Measurements from ENCODE around the gene NRXN3.

The NRXN3 gene

DNA sequence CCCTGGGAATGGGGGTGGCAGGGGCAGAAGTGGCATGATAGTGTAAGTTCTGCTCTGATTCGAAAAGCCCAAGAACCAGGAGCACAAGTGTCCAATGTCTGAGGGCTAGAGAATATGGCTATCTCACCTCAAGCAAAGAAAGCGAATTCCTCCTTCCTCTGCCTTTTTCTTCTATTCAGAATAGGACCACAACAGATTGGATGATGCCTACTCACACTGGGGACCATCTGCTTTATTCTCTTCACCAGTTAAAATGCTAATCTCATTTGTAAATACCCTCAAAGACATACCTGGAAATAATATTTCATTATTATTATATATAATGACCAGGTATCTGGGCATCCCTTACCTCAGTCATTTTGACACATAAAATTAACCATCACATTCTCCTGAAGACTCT lies 808.7 kb downstream of the NRXN3 start:
- TF ChIP-seq, protein P1, sequence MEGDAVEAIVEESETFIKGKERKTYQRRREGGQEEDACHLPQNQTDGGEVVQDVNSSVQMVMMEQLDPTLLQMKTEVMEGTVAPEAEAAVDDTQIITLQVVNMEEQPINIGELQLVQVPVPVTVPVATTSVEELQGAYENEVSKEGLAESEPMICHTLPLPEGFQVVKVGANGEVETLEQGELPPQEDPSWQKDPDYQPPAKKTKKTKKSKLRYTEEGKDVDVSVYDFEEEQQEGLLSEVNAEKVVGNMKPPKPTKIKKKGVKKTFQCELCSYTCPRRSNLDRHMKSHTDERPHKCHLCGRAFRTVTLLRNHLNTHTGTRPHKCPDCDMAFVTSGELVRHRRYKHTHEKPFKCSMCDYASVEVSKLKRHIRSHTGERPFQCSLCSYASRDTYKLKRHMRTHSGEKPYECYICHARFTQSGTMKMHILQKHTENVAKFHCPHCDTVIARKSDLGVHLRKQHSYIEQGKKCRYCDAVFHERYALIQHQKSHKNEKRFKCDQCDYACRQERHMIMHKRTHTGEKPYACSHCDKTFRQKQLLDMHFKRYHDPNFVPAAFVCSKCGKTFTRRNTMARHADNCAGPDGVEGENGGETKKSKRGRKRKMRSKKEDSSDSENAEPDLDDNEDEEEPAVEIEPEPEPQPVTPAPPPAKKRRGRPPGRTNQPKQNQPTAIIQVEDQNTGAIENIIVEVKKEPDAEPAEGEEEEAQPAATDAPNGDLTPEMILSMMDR (IDR thresholded peaks at IDR 0.05; ENCODE audit: borderline replicate concordance, insufficient read depth, low read depth, low read length) = no peak
- no peak overlapping the region for H3K4me3 ChIP-seq (ENCODE audit: low read depth, low read length)

DNA sequence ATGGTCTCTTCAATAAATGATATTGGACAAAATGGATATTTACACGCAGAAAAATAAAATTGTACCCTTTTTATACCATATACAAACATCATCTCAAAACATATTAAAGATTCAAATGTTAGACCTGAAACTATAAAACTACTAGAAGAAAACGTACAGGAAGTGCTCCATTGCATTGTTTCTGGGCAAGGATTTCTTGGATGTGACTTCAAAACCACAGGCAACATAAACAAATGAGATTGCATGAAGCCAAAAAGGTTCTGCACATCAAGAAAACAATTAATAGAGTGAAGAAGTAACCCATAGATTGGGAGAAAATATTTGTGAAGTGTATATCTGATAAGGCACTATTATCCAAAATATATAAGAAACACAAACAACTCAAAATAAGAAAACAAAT lies 812.4 kb downstream of the NRXN3 start:
- TF ChIP-seq, protein P1 (IDR thresholded peaks at IDR 0.05; ENCODE audit: borderline replicate concordance, insufficient read depth, low read depth, low read length) = no peak
- no peak overlapping the region for H3K4me3 ChIP-seq (ENCODE audit: low read depth, low read length)

DNA sequence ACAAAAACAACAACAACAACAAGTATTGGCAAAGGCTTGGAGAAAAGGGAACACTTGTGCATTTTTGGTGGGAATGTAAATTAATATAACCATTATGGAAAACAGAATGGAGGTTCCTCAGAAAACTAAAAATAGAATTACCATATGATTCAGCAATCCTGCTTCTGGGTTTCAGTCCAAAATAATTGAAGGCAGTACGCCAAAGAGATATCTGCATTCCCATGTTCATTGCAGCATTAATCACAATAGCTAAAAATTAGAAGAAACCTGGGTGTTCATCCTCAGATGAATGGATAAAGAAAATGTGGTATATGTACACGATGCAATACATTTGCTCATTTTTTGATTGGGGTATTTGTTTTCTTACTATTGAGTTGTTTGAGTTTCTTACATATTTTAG lies 813.0 kb downstream of the NRXN3 start:
- H3K4me3 ChIP-seq (ENCODE audit: low read depth, low read length) = no peak overlapping the region
- TF ChIP-seq, protein P1 (IDR thresholded peaks at IDR 0.05; ENCODE audit: borderline replicate concordance, insufficient read depth, low read depth, low read length) = no peak

DNA sequence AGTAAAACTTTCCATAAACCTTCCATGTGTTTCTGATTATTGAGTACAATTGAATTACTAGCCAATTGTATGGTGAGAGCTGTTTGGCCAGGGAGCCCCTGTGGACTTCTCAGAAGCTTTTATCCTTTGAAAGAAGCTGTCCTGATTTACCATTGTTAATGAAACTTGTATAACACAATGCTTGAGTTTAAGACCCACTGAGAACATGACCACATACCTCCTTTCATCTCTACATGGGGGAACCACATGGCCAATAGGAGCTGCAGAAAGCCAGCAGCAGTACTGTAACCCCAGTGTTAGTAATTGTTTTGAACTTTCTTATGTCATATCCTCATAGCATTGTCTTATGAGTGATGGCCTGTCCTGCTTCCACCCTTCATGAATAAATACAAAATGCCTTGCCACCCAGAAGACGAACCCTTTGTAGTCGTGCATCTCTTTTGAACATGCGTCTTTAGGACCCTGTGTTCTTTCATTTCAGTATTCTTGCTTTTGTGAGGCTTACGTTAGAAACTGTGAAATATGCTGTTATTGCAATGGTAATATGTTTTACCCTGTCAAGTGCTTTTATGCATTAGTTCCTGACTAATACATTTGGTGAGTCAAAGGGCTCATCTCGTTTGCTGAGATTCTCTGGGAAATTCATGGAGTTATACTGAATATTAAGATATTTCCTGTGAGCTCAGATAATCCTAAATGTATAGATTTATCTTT lies 815.7 kb downstream of the NRXN3 start:
- H3K4me3 ChIP-seq (ENCODE audit: low read depth, low read length) = no peak overlapping the region
- TF ChIP-seq, protein P1 (IDR thresholded peaks at IDR 0.05; ENCODE audit: borderline replicate concordance, insufficient read depth, low read depth, low read length) = no peak

DNA sequence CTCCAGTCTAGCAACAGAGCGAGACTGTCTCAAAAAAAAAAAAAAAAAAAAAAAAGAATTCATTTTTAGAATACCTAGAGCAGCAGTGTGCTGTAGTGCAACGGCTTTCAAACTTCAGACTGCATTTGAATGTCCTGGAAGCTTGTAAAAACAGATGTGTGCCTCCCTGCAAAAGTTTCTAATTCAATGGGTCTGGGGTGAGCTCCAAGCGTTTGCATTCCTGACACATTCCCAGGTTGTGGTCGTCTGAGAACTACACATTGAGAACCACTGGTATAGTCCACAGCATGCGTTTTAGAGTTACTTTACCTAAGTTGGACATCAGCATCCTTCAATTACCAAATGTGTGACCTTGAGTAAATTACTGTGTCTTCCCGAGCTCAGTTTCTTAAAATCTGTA lies 816.8 kb downstream of the NRXN3 start:
- H3K4me3 ChIP-seq (ENCODE audit: low read depth, low read length) = no peak overlapping the region
- TF ChIP-seq, protein P1 (IDR thresholded peaks at IDR 0.05; ENCODE audit: borderline replicate concordance, insufficient read depth, low read depth, low read length) = no peak

DNA sequence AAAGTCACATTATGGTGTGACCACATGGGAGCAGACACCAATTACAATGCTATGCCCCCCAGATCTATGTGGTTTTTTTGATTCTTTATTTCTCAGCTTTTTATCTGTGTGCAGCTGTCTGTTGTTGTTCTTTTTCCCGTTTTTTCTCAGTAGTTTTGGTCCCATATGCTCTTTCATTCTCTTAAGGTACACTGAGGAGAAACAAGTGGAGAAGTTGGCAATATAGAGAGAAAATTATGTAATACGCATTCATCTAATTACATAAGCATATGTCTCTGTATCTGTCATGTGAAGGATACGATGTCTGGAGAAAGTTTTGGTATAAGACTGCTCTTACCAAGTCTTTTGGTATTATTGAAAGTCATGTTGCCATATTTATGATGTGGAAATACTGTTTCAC lies 819.0 kb downstream of the NRXN3 start:
- H3K4me3 ChIP-seq (ENCODE audit: low read depth, low read length) = no peak overlapping the region

DNA sequence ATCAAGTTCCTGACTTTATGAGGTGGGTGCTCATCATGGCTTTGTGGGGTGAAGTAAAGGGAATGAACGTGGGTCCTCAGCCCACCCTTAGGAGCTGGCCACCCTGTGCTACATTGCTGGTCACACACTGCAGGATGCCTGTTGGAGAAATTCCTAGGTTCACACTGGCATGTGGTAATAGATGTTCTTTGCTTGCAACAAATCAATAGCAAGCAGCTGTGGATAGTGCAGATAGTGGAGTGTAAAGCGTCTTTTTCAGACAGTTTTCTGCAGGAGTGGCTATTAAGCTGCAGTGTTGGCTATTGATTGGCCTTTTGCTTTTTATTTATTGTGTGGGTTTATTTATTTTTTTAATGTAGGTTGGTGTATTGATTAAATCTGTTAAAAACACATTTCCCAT lies 822.7 kb downstream of the NRXN3 start:
- TF ChIP-seq, protein P1 (IDR thresholded peaks at IDR 0.05; ENCODE audit: borderline replicate concordance, insufficient read depth, low read depth, low read length) = no peak
- H3K4me3 ChIP-seq (ENCODE audit: low read depth, low read length) = no peak overlapping the region

More for the DNA sequence above, 819.0 kb downstream of the NRXN3 start:
- TF ChIP-seq, protein P1 (IDR thresholded peaks at IDR 0.05; ENCODE audit: borderline replicate concordance, insufficient read depth, low read depth, low read length) = no peak
